Fibroblast of skin of abdomen (primary cell): ENCODE results near the gene ALDH1B1.
"Not testable (repeated sequence)": the region's sequence is repeated elsewhere in the genome, so short reads cannot be mapped to it uniquely, and the experiment has no call there.

Experiments
- DNase-seq: peaks from one replicate; pipeline ENCODE4 v3.0.0-alpha.2; 2013

Gene ALDH1B1

GRCh38 chr9:38387751-38388150, 4.8 kb upstream of the ALDH1B1 start:
- no peak for DNase-seq

- peak; percentile 49 for DNase-seq
Observed at GRCh38 chr9:38388283-38389223, 3.9 kb upstream of the ALDH1B1 start.

- DNase-seq: peak; percentile 55
Observed at GRCh38 chr9:38389313-38389712, 3.2 kb upstream of the ALDH1B1 start.

GRCh38 chr9:38390442-38390841, 2.1 kb upstream of the ALDH1B1 start:
- DNase-seq: no peak

GRCh38 chr9:38390851-38391250, 1.7 kb upstream of the ALDH1B1 start:
- no peak for DNase-seq

- DNase-seq: no peak
Observed at GRCh38 chr9:38391278-38392118, 1.0 kb upstream of the ALDH1B1 start.

GRCh38 chr9:38393128-38393796, 760 bp downstream of the ALDH1B1 start:
- DNase-seq: no peak

- no peak for DNase-seq
Observed at GRCh38 chr9:38394416-38394815, 1.9 kb downstream of the ALDH1B1 start.

GRCh38 chr9:38395653-38396370, 3.3 kb downstream of the ALDH1B1 start:
- no peak for DNase-seq

- DNase-seq: no peak
Observed at GRCh38 chr9:38396371-38396671, 3.8 kb downstream of the ALDH1B1 start.

- not testable (repeated sequence) for DNase-seq
Observed at GRCh38 chr9:38399191-38399590, 6.7 kb downstream of the ALDH1B1 start.

- DNase-seq: no peak
Observed at GRCh38 chr9:38401994-38402393, 9.5 kb downstream of the ALDH1B1 start.

GRCh38 chr9:38404314-38404713, 11.8 kb downstream of the ALDH1B1 start:
- no peak for DNase-seq

- DNase-seq: peak; percentile 55
Observed at GRCh38 chr9:38405785-38406184, 13.3 kb downstream of the ALDH1B1 start.

- no peak for DNase-seq
Observed at GRCh38 chr9:38406476-38407186, 14.1 kb downstream of the ALDH1B1 start.

- DNase-seq: no peak
Observed at GRCh38 chr9:38408719-38409118, 16.2 kb downstream of the ALDH1B1 start.

- DNase-seq: no peak
Observed at GRCh38 chr9:38412751-38413150, 20.2 kb downstream of the ALDH1B1 start.

GRCh38 chr9:38413283-38413682, 20.8 kb downstream of the ALDH1B1 start:
- no peak for DNase-seq

GRCh38 chr9:38414040-38414723, 21.7 kb downstream of the ALDH1B1 start:
- DNase-seq: no peak

GRCh38 chr9:38415856-38416255, 23.4 kb downstream of the ALDH1B1 start:
- DNase-seq: no peak

GRCh38 chr9:38416461-38416860, 24.0 kb downstream of the ALDH1B1 start:
- no peak for DNase-seq
